GM18498 (cell line): ENCODE results near the gene UBASH3A.

Experiments used
- ATAC-seq: cut with Tn5 transposase; IDR thresholded peaks from one replicate; pipeline ENCODE4 v1.9.1; 2021; ENCODE audit warnings: mild to moderate bottlenecking, moderate library complexity; ENCODE audit not compliant: unreplicated experiment

The UBASH3A gene, protein sequence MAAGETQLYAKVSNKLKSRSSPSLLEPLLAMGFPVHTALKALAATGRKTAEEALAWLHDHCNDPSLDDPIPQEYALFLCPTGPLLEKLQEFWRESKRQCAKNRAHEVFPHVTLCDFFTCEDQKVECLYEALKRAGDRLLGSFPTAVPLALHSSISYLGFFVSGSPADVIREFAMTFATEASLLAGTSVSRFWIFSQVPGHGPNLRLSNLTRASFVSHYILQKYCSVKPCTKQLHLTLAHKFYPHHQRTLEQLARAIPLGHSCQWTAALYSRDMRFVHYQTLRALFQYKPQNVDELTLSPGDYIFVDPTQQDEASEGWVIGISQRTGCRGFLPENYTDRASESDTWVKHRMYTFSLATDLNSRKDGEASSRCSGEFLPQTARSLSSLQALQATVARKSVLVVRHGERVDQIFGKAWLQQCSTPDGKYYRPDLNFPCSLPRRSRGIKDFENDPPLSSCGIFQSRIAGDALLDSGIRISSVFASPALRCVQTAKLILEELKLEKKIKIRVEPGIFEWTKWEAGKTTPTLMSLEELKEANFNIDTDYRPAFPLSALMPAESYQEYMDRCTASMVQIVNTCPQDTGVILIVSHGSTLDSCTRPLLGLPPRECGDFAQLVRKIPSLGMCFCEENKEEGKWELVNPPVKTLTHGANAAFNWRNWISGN

DNA sequence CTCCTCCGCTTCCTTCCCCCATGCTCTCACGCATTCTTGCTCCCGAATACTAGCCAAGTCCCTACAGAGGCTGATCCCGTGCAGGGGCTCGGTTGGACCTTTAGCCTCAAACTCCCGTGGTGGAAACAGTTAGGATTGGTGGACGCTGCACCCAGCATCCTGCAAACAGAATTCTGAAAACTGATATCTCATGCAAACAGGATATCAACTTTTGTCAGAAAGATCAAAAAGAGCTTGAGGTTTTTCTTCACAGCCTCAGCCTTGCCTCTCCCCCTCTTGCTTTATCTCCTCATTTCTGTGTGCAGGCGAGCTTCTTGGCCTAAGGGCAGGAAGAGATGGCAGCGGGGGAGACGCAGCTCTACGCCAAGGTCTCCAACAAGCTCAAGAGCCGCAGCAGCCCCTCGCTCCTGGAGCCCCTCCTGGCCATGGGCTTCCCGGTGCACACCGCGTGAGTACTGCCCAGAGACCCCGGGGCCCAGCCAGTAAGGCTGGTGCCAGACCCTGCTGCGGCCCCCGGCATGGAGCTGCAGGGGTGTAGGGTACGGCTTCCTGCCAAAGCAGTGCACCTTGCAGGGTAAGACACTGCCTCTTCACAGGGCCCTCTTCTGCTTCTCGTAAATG lies at the start of gene UBASH3A:
UBASH3A (plus strand) TSS at position 292 of the 621 bp plus-strand sequence; CDS start at position 336, 44 bp downstream.
- ATAC-seq = no peak

DNA sequence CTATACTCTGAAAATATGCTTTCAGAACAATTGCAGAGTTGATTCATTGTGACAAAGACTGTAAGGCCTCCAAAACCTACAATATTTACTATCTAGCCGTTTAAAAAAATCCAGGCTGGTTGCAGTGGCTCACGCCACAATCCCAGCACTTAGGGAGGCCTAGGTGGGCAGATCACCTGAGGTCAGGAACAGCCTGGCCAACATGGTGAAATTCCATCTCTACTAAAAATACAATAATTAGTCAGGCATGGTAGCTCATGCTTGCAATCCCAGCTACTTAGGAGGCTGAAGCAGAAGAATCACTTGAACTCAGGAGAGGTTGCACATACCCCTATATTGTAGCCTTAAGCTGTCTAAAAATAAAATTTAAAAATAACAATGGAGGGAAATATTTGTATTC lies 47.7 kb upstream of the UBASH3A start:
- no peak for ATAC-seq

DNA sequence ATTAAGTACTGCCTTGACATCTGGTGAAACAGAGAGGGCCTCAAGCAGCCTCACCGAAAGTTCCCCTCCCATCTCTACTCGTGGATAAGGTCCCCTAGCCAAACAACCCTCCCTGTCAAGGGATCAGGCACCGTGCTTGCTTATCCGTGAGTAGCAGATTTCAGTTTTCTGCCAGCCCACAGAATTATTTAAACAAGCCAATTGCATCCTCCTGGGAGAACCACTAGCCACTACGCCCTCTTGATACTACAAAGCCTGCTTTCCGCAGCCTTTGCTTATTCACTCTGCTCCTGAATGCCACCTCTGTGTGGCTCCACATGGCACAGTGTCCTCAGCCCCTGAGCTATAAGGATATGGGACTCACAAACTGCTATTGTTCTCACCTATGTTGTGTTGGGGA lies 47.1 kb upstream of the UBASH3A start:
- ATAC-seq = no peak

DNA sequence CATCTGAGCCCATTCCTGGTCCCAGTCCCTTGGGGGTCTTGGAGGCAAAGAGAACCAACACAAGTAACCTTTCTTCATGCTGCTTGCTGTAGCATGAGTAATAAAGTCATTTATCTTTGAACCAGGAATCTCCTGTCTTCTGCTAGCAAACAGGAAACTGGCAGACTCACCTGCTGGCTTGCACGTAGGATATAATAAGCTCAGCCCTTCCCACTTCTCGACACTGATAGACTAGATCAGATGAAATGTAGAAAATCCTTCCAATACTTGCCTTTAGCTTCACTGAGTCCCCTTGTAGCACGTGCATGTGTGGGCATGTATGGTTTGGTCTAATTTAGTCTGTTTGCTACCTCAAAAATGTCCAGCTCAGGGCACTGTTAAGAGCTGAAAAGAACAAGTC lies 46.4 kb upstream of the UBASH3A start:
- ATAC-seq = no peak

DNA sequence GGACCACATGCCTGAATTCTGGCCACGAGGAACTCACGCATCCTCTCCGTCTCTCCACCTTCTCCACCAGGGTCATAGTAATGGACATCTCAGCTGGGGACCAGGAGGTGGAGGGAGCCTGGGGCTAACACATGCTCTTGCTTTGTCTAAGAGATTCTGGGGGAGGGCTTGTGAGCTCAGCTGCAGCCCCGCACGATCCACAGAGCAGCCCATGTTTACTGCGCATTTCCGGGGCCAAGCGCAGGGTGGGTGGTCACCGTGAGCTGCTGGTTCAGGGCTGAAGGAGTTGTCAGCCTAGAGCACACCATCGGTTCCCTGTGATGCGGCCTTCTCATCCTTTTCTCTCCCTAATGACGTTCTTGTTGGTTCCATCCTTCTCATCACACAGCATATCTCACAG lies 45.4 kb upstream of the UBASH3A start:
- ATAC-seq = no peak

DNA sequence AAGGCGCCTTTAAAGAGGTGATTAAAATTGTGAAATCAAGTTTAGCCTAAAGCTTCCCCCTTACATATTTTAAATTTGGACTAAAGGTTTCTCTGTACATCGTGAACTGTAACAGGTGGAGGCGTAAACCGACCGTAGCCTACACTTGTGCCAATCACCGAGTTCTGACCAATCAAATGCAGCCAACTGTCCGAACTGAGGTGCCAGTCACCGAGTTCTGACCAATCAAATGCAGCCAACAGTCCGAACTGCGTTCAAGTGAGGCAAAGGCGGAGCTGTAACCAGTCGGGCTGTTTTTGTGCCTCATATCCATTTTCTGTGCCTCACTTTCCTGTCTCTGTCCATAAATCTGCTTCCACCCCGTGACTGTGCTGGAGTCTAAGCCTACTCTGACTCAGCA lies 44.8 kb upstream of the UBASH3A start:
- no peak for ATAC-seq

DNA sequence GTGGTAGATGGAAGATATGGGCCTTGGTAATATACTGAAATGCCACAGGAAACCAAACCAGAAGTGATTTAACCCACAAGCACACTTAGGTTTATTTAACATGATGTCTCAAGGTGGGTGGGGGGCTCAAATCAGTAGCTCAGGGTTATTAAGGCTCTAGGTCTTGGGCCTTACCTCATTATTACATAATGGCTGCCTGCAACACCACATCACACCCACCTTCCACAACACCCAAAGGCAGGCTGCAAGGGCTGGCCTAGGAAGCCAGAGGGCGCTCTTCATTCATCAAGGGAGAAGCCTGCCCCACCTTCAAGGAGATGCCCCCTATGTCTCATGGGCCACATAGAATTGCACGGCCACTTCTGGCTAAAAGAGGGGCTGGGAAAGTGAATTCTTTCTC lies 43.4 kb upstream of the UBASH3A start:
- ATAC-seq = no peak

GRCh38 chr21:42361286-42361685 lies 42.4 kb upstream of the UBASH3A start:
- no peak for ATAC-seq

DNA sequence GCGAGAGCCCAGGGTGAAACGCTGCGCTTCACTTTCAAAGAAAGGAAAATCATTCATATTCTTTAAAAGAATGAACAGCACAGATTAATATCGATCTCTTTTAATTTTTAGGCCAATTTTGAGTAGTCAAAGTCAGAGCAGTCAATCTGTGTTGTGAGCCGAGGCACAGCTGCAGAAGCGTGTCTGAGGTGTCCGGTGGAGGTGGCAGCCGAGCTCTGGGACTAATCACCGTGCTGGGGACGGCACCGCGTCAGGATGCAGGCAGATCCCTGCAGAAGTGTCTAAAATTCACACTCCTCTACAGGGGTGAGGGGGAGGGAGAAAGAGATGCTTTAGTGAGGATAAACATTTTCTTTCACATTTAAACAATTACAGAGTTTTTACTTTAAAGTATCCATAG lies 41.5 kb upstream of the UBASH3A start:
- ATAC-seq = no peak

- ATAC-seq = no peak
Observed at GRCh38 chr21:42362700-42363099, 41.0 kb upstream of the UBASH3A start.

- ATAC-seq = no peak
Observed at GRCh38 chr21:42363312-42363711, 40.4 kb upstream of the UBASH3A start.

- ATAC-seq = no peak
Observed at GRCh38 chr21:42364304-42364865, 39.3 kb upstream of the UBASH3A start.

DNA sequence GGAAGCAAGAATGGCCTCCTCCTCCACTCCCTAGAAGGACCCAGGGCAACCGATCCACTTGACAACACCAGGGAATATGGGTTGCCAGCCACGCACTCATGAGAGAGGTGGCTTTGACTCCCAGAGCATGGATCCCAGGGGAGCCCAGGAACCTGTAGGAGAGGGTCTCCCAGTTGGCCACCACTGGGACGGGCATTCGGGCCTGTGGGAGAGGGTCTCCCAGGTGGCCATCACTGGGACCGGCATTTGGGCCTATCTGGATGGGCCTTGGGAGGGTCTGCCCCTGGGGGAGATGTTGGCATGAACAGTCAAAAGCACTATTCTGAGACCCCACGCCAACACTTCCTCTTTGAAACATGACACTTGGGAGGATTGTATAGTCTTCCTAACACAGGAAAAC lies 37.9 kb upstream of the UBASH3A start:
- no peak for ATAC-seq

DNA sequence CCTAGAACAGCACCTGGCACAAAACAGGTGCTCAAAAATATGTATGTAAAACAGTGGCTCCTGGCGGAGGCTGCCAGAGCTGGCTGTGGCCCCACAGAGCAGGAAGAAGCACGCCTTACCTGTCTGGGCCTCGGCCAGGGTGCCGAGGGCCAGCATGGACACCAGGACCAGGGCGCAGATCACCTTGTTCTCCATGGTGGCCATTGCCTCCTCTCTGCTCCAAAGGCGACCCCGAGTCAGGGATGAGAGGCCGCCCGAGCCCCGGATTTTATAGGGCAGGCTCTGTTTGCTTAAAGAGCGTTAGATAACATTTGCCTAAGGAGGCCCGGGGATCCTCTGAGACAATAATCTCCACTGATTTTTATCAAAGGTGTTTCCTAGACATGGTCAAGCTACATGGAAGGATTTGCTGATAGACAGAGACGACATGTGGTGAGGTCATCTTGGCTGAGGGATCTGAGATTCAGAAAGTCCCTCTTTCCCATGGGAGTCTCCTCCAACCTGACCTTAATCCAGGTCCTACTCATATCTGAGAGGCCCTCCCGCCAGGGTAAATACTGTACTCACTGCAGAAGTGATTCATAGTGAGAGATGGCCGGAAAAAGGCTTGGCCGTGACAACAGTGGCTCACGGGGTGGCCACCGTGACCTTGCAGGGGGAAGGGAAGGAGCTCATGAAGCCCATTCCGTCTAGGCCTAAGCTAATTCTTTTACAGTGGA lies 37.3 kb upstream of the UBASH3A start, which contains the start of gene TFF1:
TFF1 (minus strand) TSS at position 244 of the 719 bp plus-strand sequence; CDS start at position 204, 40 bp downstream.
- no peak for ATAC-seq

DNA sequence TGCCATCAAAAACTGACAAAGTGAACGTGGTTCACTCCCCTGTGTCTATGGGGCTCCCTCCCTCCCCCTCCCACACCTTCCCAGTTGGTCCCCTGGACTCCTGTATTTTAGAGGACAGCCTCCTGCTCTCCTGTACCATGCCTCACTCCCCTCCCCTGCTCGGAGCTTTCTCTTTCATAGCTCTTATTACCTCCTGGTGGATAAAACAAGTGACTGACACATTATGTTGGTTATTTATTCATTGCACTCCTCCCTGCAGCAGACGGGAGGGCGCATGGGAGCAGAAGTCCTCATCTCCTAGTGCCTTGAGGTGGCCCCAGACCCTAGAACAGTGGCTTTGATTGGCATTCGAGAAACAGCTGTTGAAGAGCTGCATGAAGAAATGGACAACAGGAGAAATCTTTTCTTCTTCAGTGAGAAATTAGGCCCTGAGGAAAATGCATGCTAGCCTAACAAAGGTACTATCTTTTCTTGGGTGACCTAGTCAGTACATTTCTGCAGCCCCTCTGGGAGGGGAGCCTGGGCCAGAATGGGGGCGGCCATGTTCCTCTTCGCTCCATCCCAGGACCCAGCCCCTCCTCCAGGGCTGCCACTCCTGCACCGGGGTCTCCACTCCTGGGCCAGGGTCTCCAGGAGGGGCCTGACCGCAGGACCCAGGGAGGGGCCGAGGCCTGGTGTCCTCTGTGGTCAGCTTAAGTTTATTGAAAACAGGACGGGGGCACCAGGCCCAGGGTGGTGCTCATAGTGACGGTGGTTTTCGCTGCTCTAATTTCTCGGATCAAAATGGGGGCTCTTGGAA lies 36.1 kb upstream of the UBASH3A start:
- no peak for ATAC-seq

DNA sequence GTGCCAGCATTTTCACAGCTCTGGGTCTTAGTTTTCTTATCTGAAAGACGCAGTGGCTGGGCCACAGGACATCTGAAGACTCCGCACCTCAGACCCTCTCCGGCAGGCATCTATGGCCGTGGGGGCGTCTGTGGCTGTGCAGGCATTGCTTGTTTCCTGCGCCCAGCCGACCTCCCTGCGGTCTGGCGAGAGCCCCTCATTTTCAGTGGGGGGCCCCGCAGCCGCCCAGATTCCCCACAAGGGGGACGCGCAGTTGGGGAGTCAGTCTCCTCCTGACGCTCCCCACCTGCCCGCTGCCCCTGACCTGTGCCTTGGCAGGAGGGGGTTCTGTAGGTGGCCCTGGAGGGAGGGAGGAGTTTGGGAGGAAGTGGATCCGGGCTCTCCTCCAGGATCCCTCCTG lies 33.9 kb upstream of the UBASH3A start:
- ATAC-seq = no peak

GRCh38 chr21:42370894-42371654 lies 32.6 kb upstream of the UBASH3A start:
- no peak for ATAC-seq

DNA sequence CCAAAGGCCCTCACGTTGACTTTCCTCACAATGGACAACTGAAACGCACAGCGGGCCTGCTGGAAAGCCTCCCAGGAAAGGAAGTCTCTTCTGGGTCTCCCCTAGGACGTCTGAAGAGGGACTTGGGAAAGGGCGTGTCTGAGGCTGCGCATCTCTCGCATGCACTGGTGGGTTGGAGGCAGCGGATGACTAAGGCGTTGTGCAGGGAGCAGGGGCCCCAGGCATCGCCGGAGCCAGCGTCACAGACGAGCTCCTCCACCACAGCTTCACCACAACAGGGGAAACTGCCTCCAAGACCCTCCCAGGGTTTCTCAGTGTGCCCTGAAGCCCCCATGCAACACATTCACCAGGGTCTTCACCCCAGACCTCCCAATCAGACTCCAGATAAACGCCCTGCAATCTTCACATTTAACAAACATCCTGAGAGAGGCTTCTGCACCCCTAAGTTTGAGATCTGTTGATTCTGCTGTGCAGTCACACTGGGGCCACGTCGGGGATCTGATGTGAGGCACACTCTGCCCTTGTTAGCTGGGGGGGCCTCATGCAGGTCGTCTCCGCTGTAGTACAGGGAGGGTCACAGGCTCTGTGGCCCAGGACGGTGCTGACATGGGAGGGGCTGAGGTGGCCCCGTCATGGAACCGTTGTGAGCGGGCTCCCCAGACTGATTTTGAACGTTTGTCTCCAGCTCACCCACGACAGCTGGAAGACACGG lies 30.4 kb upstream of the UBASH3A start:
- no peak for ATAC-seq
